ENCODE measurements around the gene TMEM94.
"Not testable (repeated sequence)": the region's sequence is repeated elsewhere in the genome, so short reads cannot be mapped to it uniquely, and the experiment has no call there.

TMEM94 gene

DNA sequence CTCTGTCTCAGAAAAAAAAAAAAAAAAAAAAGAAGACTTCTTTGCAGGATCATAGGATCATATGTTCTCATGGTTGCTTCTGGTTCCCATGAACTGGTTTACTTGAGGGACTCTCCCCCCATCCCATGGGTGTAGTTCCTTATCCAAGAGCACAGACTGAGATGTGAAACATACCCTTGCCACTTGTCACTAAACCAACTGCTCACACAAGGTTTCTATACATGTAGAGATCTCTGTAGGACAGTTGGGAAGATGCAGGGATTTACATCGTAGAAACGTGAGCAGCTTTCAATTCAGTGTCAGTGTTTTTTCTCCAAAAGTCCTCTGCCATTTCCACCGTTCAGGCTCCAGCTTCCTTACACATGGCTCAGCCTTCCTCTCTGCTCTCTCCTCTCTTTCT lies 11.1 kb upstream of the TMEM94 start:
- no peak for DNase-seq (ENCODE audit: low read depth in 2 of 2, low spot score in 1 of 2)

DNA sequence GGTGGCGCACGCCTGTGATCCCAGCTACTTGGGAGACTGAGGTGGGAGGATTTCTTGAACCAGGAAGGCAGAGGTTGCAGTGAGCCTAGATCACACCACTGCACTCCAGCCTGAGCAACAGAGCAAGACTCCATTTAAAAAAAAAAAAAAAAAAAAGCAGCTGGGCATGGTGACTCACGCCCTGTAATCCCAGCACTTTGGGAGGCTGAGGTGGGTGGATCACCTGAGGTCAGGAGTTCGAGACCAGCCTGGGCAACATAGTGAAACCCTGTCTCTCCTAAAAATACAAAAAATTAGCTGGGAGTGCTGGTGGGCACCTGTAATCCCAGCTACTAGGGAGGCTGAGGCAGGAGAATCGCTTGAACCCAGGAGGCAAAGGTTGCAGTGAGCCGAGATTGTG lies 10.5 kb upstream of the TMEM94 start:
- DNase-seq (ENCODE audit: low read depth in 2 of 2, low spot score in 1 of 2): not testable (repeated sequence)

- no peak for DNase-seq (ENCODE audit: low read depth in 2 of 2, low spot score in 1 of 2)
Observed at GRCh38 chr17:75447951-75448856, 8.2 kb upstream of the TMEM94 start.

DNA sequence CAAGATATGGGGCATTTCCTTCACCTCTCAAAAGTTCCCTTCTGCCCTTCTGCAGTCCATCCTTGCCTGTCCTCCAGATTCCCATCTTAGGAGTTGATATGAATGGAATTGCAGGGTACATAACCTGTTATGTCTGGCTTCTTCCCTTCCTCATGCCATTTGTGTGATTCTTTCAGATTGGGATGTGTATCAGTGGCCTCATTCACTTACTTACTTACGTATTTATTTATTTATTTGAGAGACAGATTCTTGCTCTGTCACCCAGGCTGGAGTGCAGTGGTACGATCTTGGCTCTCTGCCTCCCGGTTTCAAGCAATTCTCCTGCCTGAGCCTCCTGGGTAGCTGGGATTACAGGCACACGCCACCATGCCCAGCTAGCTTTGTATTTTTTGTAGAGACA lies 6.2 kb upstream of the TMEM94 start:
- DNase-seq (ENCODE audit: low read depth in 2 of 2, low spot score in 1 of 2): no peak

DNA sequence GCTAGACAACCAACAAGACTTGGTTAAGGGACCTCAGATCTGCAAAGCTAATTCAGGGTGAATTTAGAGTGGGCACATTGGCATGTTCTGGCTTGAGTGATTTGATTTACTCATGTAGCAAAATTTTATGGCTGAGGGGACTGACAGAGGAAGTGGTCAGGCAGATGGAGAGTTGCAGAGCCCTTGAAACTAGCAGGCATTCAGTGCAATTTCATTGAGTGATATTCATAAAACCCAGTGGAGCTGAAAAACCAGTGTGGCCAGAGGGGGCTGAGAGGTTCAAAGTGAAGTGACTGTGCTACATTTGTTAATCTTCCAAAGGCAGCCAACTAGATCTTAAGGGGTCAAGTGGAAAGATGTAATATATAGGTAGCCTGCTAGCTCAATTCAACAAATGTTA lies 2.2 kb upstream of the TMEM94 start:
- no peak for DNase-seq (ENCODE audit: low read depth in 2 of 2, low spot score in 1 of 2)

DNA sequence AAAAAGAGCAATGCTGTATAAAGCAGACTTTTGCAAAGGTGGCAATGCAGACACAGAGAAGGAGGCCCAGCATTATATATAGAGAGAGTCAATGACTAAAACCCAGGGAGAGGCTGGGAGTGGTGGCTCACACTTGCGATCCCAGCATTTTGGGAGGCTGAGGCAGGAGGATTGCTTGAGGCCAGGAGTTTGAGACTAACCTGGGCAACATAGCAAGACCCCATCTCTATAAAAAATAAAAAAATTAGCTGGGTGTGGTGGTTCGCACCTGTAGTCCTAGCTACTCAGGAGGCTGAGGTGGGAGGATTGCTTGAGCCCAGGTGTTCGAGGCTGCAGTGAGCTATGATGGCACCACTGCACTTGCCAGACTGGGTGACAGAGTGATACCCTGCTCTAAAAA lies 1.8 kb upstream of the TMEM94 start:
- DNase-seq (ENCODE audit: low read depth in 2 of 2, low spot score in 1 of 2): not testable (repeated sequence)

- no peak for DNase-seq (ENCODE audit: low read depth in 2 of 2, low spot score in 1 of 2)
Observed at GRCh38 chr17:75456039-75456416, 407 bp upstream of the TMEM94 start.

- DNase-seq (ENCODE audit: low read depth in 2 of 2, low spot score in 1 of 2): no peak
Observed at GRCh38 chr17:75457047-75457654, 716 bp downstream of the TMEM94 start.

DNA sequence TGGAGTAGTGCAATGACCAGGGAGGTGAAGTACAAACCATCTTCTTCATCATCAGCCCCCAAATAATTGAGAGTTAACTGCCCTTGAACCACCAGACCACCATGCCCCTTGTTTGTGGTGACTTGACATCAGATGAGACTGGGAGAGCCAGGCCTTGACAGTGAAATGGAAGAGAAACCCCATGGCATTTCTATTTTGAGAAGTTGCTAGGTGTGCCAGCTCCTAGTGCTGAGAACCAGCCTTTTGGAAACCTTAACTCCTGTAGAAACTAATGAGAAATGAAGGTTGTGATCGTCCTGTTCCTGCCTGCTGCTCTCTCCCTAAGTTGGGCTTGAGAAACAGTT lies 2.8 kb downstream of the TMEM94 start:
- no peak for DNase-seq (ENCODE audit: low read depth in 2 of 2, low spot score in 1 of 2)

GRCh38 chr17:75459590-75460267 lies 3.3 kb downstream of the TMEM94 start:
- no peak for DNase-seq (ENCODE audit: low read depth in 2 of 2, low spot score in 1 of 2)

GRCh38 chr17:75460295-75460694 lies 3.9 kb downstream of the TMEM94 start:
- no peak for DNase-seq (ENCODE audit: low read depth in 2 of 2, low spot score in 1 of 2)

GRCh38 chr17:75463603-75464002 lies 7.2 kb downstream of the TMEM94 start:
- no peak for DNase-seq (ENCODE audit: low read depth in 2 of 2, low spot score in 1 of 2)

- DNase-seq (ENCODE audit: low read depth in 2 of 2, low spot score in 1 of 2): no peak
Observed at GRCh38 chr17:75465039-75465438, 8.6 kb downstream of the TMEM94 start.

DNA sequence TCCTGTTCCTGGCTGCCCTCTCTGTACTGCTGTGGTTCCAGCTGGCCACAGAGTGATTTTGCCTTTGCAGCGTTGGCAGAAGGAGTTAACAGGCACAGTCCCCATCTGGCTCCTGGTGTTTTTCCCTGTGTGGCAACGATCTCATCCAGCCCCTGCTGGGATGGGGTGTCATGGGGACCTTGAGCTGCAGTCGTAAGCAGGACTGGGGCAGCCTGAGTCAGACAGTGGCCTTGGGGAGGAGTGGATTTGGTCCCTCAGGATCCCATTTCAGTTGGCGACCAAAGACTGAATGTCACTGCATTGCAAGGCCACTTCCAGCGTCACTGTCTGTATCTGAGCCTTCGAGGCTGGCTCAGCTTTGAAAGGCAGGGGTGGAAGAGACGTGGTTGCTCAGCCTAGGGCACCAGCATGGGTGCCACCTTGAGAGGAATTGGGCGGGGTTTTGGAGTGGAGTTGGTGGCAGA lies 11.9 kb downstream of the TMEM94 start:
- no peak for DNase-seq (ENCODE audit: low read depth in 2 of 2, low spot score in 1 of 2)

DNA sequence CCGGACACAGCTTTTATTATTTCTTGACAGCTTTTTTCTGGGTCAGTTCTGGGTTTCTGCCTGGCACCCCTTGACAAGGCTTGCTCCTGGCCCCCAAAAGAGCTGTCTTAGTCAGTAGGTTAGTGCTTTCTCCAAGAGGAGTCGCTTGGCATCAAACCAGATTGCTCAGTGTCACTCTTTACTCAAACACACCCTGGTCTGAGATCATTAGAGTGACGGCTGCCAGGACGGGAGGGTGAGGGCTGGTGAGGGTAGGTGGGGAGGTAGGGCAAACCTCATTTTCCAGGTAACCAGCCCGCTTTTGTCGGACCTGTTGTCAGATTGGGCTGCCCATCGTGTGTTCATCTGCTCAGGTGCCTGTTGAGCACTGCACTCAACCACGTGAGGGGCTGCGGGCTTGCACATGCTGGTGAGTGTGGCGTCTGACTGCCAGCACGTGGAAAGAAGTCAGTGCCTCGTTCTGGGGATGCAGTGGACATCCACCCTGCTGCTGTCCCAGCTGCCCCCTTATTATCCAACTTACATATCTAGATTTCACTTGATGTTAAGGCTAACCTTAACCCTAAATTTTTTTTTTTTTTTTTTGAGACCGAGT lies 12.4 kb downstream of the TMEM94 start:
- DNase-seq (ENCODE audit: low read depth in 2 of 2, low spot score in 1 of 2): no peak

DNA sequence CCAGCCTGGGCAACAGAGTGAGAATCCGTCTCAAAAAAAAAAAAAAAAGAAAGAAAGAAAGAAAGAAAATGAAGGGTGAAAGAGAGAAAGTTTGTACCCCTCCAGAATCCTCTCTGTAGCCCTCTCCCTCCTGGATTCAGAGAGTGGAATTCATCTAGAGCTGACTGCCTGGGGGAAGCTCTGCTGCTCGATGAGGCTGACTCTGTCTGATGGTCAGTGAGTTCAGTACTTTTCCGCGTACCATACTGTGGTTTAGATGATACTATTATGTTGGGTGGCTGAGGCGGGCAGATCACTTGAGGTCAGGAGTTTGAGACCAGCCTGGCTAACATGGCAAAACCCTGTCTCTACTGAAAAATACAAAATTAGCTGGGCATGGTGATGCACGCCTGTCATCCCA lies 14.8 kb downstream of the TMEM94 start:
- DNase-seq (ENCODE audit: low read depth in 2 of 2, low spot score in 1 of 2): no peak

DNA sequence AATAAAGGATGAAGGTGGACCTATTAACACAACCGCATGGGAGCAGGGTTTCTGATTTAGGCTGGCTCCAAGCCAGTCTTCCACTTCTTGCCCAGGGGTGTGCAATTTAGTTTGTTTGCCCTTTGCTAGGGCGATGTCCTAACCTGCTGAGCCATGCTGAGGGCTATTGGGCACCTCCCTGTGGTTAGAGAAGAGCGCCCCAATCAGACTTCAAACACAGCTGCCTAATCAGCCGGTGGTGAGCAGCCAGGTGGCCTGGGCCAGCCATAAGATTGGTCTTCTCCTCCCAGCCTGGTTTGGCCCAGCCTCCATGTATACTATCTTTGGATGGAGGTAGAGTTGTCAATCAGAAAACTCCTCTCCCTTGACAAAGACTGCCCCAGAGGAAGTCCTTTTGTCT lies 15.7 kb downstream of the TMEM94 start:
- DNase-seq (ENCODE audit: low read depth in 2 of 2, low spot score in 1 of 2): no peak

DNA sequence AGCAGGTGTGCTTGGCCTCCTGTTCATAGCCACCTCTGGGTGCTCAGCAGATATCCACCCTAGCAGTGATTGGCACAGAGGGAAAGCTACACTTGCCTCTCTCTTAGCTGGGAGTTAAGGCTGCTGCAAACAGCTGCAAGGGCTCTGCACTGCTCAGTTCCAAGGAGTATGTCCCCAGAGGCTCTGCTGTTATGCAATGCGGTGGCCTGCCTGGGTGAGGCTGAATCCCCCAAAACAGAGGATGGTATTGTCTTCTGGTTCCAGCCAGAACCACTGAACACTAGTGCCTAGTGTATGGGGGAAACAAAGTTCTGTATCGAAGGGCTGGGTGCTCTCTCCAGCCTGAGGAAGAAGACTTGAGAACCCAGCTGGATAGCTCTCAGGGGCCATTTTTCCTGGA lies 16.8 kb downstream of the TMEM94 start:
- DNase-seq (ENCODE audit: low read depth in 2 of 2, low spot score in 1 of 2): no peak

DNA sequence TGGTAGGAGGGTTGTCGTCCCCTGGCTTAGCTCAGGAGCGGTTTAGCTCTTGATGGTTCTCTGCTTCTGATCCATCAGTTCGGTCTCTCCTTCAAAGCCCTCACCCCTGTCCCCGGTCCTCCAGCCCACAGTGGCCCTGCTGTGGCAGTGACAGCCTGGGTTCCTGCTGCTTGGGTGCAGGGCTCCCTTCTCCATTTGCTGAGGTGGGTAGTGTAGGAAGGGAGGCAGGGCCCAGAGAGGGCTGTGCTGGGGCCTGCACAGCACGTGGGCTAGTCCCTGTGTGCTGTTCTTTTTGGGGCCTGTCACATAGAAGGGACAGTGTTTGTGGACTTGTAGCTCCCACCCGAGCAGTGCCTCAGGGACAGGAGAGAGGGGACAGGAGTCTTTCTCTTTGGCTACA lies 18.3 kb downstream of the TMEM94 start:
- no peak for DNase-seq (ENCODE audit: low read depth in 2 of 2, low spot score in 1 of 2)

- DNase-seq (ENCODE audit: low read depth in 2 of 2, low spot score in 1 of 2): no peak
Observed at GRCh38 chr17:75475144-75475835, 18.9 kb downstream of the TMEM94 start.

GRCh38 chr17:75475851-75476250 lies 19.4 kb downstream of the TMEM94 start:
- no peak for DNase-seq (ENCODE audit: low read depth in 2 of 2, low spot score in 1 of 2)
